GM21723 (cell line): Measurements from ENCODE around the gene PSMB3.

ENCODE experiments used
- ATAC-seq: cut with Tn5 transposase; IDR thresholded peaks from one replicate; pipeline ENCODE4 v1.9.1; 2021; ENCODE audit warnings: mild to moderate bottlenecking, moderate library complexity; ENCODE audit not compliant: unreplicated experiment

The PSMB3 gene

GRCh38 chr17:38733282-38733981 lies 19.1 kb upstream of the PSMB3 start:
- ATAC-seq, result no peak

- no peak for ATAC-seq
Measured at GRCh38 chr17:38733982-38734973, 18.3 kb upstream of the PSMB3 start.

GRCh38 chr17:38735161-38735997 lies 17.2 kb upstream of the PSMB3 start:
- no peak for ATAC-seq

- no peak for ATAC-seq
Measured at GRCh38 chr17:38738007-38738662, 14.4 kb upstream of the PSMB3 start.

GRCh38 chr17:38738686-38739085 lies 13.9 kb upstream of the PSMB3 start:
- no peak for ATAC-seq

- no peak for ATAC-seq
Measured at GRCh38 chr17:38739305-38739704, 13.2 kb upstream of the PSMB3 start.

GRCh38 chr17:38740044-38740443 lies 12.5 kb upstream of the PSMB3 start:
- no peak for ATAC-seq

- no peak for ATAC-seq
Measured at GRCh38 chr17:38740806-38741205, 11.7 kb upstream of the PSMB3 start.

- no peak for ATAC-seq
Measured at GRCh38 chr17:38741461-38741860, 11.1 kb upstream of the PSMB3 start.

- no peak for ATAC-seq
Measured at GRCh38 chr17:38741921-38742410, 10.6 kb upstream of the PSMB3 start.

GRCh38 chr17:38742411-38743308 lies 9.9 kb upstream of the PSMB3 start:
- ATAC-seq, result no peak

GRCh38 chr17:38743556-38744171 lies 8.9 kb upstream of the PSMB3 start:
- no peak for ATAC-seq

- ATAC-seq, result no peak
Measured at GRCh38 chr17:38745545-38745944, 7.0 kb upstream of the PSMB3 start.

GRCh38 chr17:38746004-38746848 lies 6.3 kb upstream of the PSMB3 start:
- no peak for ATAC-seq

GRCh38 chr17:38746849-38747462 lies 5.6 kb upstream of the PSMB3 start:
- ATAC-seq, result no peak

GRCh38 chr17:38747463-38748148 lies 4.9 kb upstream of the PSMB3 start:
- no peak for ATAC-seq
